HG02678 (cell line): ENCODE results near the gene GAS2L2.

Experiments used
- ATAC-seq: cut with Tn5 transposase; IDR thresholded peaks from one replicate; pipeline ENCODE4 v1.9.1; 2021; ENCODE audit warnings: mild to moderate bottlenecking, moderate library complexity; ENCODE audit not compliant: unreplicated experiment

Gene GAS2L2

GRCh38 chr17:35730400-35731005, 22.5 kb downstream of the GAS2L2 start:
- ATAC-seq, result no peak

- no peak for ATAC-seq
Observed at GRCh38 chr17:35729405-35729833, 23.6 kb downstream of the GAS2L2 start.

- no peak for ATAC-seq
Observed at GRCh38 chr17:35728551-35728950, 24.5 kb downstream of the GAS2L2 start.

- no peak for ATAC-seq
Observed at GRCh38 chr17:35727635-35728034, 25.4 kb downstream of the GAS2L2 start.

- ATAC-seq, result no peak
Observed at GRCh38 chr17:35726953-35727460, 26.0 kb downstream of the GAS2L2 start.

- ATAC-seq, result no peak
Observed at GRCh38 chr17:35726127-35726952, 26.7 kb downstream of the GAS2L2 start.

GRCh38 chr17:35725802-35726126, 27.3 kb downstream of the GAS2L2 start:
- ATAC-seq, result no peak

- no peak for ATAC-seq
Observed at GRCh38 chr17:35725058-35725457, 28.0 kb downstream of the GAS2L2 start.

GRCh38 chr17:35723735-35724134, 29.3 kb downstream of the GAS2L2 start:
- ATAC-seq, result no peak

GRCh38 chr17:35717475-35717874, 35.6 kb downstream of the GAS2L2 start:
- ATAC-seq, result no peak

GRCh38 chr17:35716897-35717465, 36.1 kb downstream of the GAS2L2 start:
- ATAC-seq, result no peak

- ATAC-seq, result no peak
Observed at GRCh38 chr17:35716173-35716572, 36.9 kb downstream of the GAS2L2 start.

GRCh38 chr17:35715416-35715815, 37.6 kb downstream of the GAS2L2 start:
- no peak for ATAC-seq

- no peak for ATAC-seq
Observed at GRCh38 chr17:35714988-35715387, 38.1 kb downstream of the GAS2L2 start.

GRCh38 chr17:35713069-35713728, 39.8 kb downstream of the GAS2L2 start:
- no peak for ATAC-seq

- ATAC-seq, result no peak
Observed at GRCh38 chr17:35710950-35711349, 42.1 kb downstream of the GAS2L2 start.

GRCh38 chr17:35709874-35710273, 43.2 kb downstream of the GAS2L2 start:
- ATAC-seq, result no peak

GRCh38 chr17:35708951-35709350, 44.1 kb downstream of the GAS2L2 start:
- no peak for ATAC-seq

GRCh38 chr17:35708149-35708548, 44.9 kb downstream of the GAS2L2 start:
- no peak for ATAC-seq

- ATAC-seq, result no peak
Observed at GRCh38 chr17:35705705-35706104, 47.3 kb downstream of the GAS2L2 start.

GRCh38 chr17:35705230-35705629, 47.8 kb downstream of the GAS2L2 start:
- no peak for ATAC-seq
